HepG2 (cell line): ENCODE results near the gene AJUBA. TPM values are rescaled to one million over a fixed set of nuclear protein-coding genes. Genes with fewer than 3 reads are reported as not detected.

Experiments
- ARID5B ChIP-seq: IDR thresholded peaks from 2 replicates; pipeline ENCODE4 v1.4.0; 2020; ENCODE audit warnings: mild to moderate bottlenecking, missing genetic modification reagents
- ETS1 ChIP-seq: sonication (generic); formaldehyde crosslinking; IDR thresholded peaks from 2 replicates; pipeline ENCODE4 v1.4.0; 2020; ENCODE audit warnings: missing genetic modification reagents
- FOXK2 ChIP-seq: fragments of 450-650 bp; IDR thresholded peaks from 2 replicates; pipeline ENCODE4 v1.6.1; 2016
- HIVEP1 ChIP-seq: sonication (generic); formaldehyde crosslinking; IDR thresholded peaks from 2 replicates; pipeline ENCODE4 v1.4.0; 2020; ENCODE audit warnings: mild to moderate bottlenecking, missing genetic modification reagents
- KDM5B ChIP-seq: sonication (generic); formaldehyde crosslinking; IDR thresholded peaks from 2 replicates; pipeline ENCODE4 v1.4.0; 2020; ENCODE audit warnings: missing genetic modification reagents, mild to moderate bottlenecking, borderline replicate concordance
- KLF9 ChIP-seq: IDR thresholded peaks from 2 replicates; pipeline ENCODE4 v1.6.1; 2016; ENCODE audit warnings: low read depth
- MED13 ChIP-seq: sonication (generic); formaldehyde crosslinking; IDR thresholded peaks from 2 replicates; pipeline ENCODE4 v1.5.0; 2020; ENCODE audit warnings: missing genetic modification reagents
- MYPOP ChIP-seq: sonication (generic); formaldehyde crosslinking; IDR thresholded peaks from 2 replicates; pipeline ENCODE4 v1.8.1; 2023; ENCODE audit warnings: mild to moderate bottlenecking, moderate library complexity, missing genetic modification reagents
- POLR2AphosphoS5 ChIP-seq: IDR thresholded peaks from 2 replicates; pipeline ENCODE4 v1.6.1; 2012; ENCODE audit warnings: low read depth, low read length
- RBAK ChIP-seq: sonication (generic); formaldehyde crosslinking; IDR thresholded peaks from 2 replicates; pipeline ENCODE4 v1.5.1; 2020; ENCODE audit warnings: mild to moderate bottlenecking, missing genetic modification reagents
- SNRNP70 ChIP-seq: fragments of 200-400 bp; formaldehyde crosslinking; IDR thresholded peaks from 2 replicates; pipeline ENCODE4 v1.6.1; 2017; ENCODE audit warnings: mild to moderate bottlenecking, low read depth, low read length, moderate library complexity
- SRY ChIP-seq: sonication (generic); formaldehyde crosslinking; IDR thresholded peaks from 2 replicates; pipeline ENCODE4 v1.8.0; 2022; ENCODE audit warnings: mild to moderate bottlenecking, missing genetic modification reagents
- TBP ChIP-seq: sonication (generic); formaldehyde crosslinking; IDR thresholded peaks from 2 replicates; pipeline ENCODE4 v1.5.0; 2020; ENCODE audit warnings: missing genetic modification reagents
- ZNF24 ChIP-seq: fragments of 450-650 bp; IDR thresholded peaks from 2 replicates; pipeline ENCODE4 v1.6.1; 2017; ENCODE audit warnings: antibody characterized with exemption, mild to moderate bottlenecking
- ZNF329 ChIP-seq: sonication (generic); formaldehyde crosslinking; IDR thresholded peaks from 2 replicates; pipeline ENCODE4 v1.9.0; 2021; ENCODE audit warnings: low read depth, mild to moderate bottlenecking, missing genetic modification reagents
- ZNF512 ChIP-seq: sonication (generic); formaldehyde crosslinking; IDR thresholded peaks from 2 replicates; pipeline ENCODE4 v1.4.0; 2020; ENCODE audit warnings: mild to moderate bottlenecking, missing genetic modification reagents
- ZNF570 ChIP-seq: sonication (generic); formaldehyde crosslinking; IDR thresholded peaks from 2 replicates; pipeline ENCODE4 v1.4.0; 2020; ENCODE audit warnings: mild to moderate bottlenecking, missing genetic modification reagents, borderline replicate concordance
- ZNF691 ChIP-seq: sonication (generic); formaldehyde crosslinking; IDR thresholded peaks from 2 replicates; pipeline ENCODE4 v1.4.0; 2020; ENCODE audit warnings: missing genetic modification reagents, low read depth, mild to moderate bottlenecking, borderline replicate concordance
- ZNF781 ChIP-seq: sonication (generic); formaldehyde crosslinking; IDR thresholded peaks from 2 replicates; pipeline ENCODE4 v1.5.1; 2020; ENCODE audit warnings: borderline replicate concordance, mild to moderate bottlenecking, missing genetic modification reagents; ENCODE audit errors: not compliant biosample characterization
- ZSCAN25 ChIP-seq: sonication (generic); formaldehyde crosslinking; IDR thresholded peaks from 2 replicates; pipeline ENCODE4 v1.8.0; 2022; ENCODE audit warnings: mild to moderate bottlenecking, missing genetic modification reagents
- polyA plus RNA-seq, 8 experiments: library from polyadenylated mRNA; depleted of rRNA in 3 of 8; stranded (reverse) in 7 of 8; unstranded in 1 of 8; fragments of >200 nt; fragmentation: Illumina TruSeq in 4 of 8; extraction: Trizol in 4 of 8; gene quantifications; 2 replicates each; pipeline versions ENCODE4 v1.2.1 to v1.2.3, GENCODE V29; 2011 to 2016; ENCODE audit warnings: low read depth in 4 of 8, missing spikeins in 1 of 8, mixed read lengths in 1 of 8; ENCODE audit not compliant: insufficient read depth in 1 of 8
- total RNA-seq, 5 experiments: library from RNA; depleted of rRNA; stranded (reverse); fragments of >200 nt; fragmentation: Illumina TruSeq; extraction: Trizol; gene quantifications; 2 replicates each; pipeline ENCODE4 v1.2.3, GENCODE V29; 2016; ENCODE audit warnings: low read depth in 1 of 5

AJUBA gene
- total and polyA plus RNA-seq, 2 of the 13 experiments (the other 11 are each of a cell fraction or from before 2014, with no cell fraction given): 157 to 241 TPM

GRCh38 chr14:22929104-22929960 is 53.0 kb downstream of the AJUBA start, which contains the start of gene PRMT5 (continued):
- TF ChIP-seq ARID5B (peak; percentile 92), ZNF329 (CRISPR knock-in tag) (peak; percentile 64), ETS1 (CRISPR knock-in tag) (peak; percentile 90), ZNF24 (peak; percentile 100), RBAK (CRISPR knock-in tag) (peak; percentile 62; the same call in 1 of the 2 replicates), TBP (CRISPR knock-in tag) (peak; percentile 100), ZNF570 (CRISPR knock-in tag) (peak; percentile 16; the same call in 1 of the 2 replicates), MED13 (CRISPR knock-in tag) (peak; percentile 96), FOXK2 (peak; percentile 35; the same call in 1 of the 2 replicates), HIVEP1 (CRISPR knock-in tag) (peak; percentile 98), ZNF781 (peak; percentile 98), KDM5B (CRISPR knock-in tag) (peak; percentile 96; the same call in 1 of the 2 replicates), SNRNP70 (no peak), MYPOP (CRISPR knock-in tag) (peak; percentile 97), KLF9 (CRISPR knock-in tag) (peak; percentile 95), ZSCAN25 (CRISPR knock-in tag) (peak; percentile 100), POLR2AphosphoS5 (peak; percentile 99), SRY (CRISPR knock-in tag) (peak; percentile 99), ZNF512 (CRISPR knock-in tag) (0 out of 2 replicates have a peak, but pooled peaks have one; percentile 17), ZNF691 (peak; percentile 96)
